ENCODE results near the gene PRDM16. TPM values are rescaled to one million over a fixed set of nuclear protein-coding genes. Genes with fewer than 3 reads are reported as not detected.

PRDM16 gene
- total RNA-seq, 4 donors from 2014 or later: 5.9 to 41.7 (median 11.2) TPM

DNA sequence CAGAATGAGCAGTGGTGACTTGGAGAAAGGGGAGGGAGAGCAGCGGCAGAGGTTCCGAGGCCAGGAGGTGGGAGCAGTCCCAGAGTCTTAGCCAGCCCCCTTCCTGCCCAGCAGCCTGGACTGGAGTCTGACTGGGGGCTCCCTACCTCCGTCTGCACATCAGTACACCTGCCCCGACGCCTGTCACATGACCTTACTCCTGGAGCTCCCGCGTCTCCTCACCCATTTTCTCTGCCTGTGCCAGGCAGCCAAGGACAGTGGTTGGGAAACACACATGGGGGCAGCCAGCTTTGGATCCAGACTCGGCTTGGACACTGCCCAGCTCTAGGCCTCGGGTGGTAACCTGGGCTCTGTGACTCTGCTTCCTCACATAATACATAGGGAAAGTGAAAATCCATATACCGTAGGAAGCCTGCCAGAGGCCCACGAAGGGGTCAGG lies 30.9 kb upstream of the PRDM16 start:
- H3K27me3 ChIP-seq: peaks cover 0 to 4% of the 10 kb centered on the region in 2 donors
- peaks cover 0 to 2% (median 0%) of the 10 kb centered on the region in 4 donors for H3K4me1 ChIP-seq
- 78% methylated on average over 11 of the region's 11 CpGs for WGBS, 2 donors
- H3K27ac ChIP-seq: no peak overlapping the region
- H3K36me3 ChIP-seq: no peaks in the 10 kb centered on the region
- TF ChIP-seq EP300 (IDR thresholded peaks at IDR 0.05): no peak
- TF ChIP-seq POLR2A (IDR thresholded peaks at IDR 0.05): no peak
- TF ChIP-seq, protein P1, sequence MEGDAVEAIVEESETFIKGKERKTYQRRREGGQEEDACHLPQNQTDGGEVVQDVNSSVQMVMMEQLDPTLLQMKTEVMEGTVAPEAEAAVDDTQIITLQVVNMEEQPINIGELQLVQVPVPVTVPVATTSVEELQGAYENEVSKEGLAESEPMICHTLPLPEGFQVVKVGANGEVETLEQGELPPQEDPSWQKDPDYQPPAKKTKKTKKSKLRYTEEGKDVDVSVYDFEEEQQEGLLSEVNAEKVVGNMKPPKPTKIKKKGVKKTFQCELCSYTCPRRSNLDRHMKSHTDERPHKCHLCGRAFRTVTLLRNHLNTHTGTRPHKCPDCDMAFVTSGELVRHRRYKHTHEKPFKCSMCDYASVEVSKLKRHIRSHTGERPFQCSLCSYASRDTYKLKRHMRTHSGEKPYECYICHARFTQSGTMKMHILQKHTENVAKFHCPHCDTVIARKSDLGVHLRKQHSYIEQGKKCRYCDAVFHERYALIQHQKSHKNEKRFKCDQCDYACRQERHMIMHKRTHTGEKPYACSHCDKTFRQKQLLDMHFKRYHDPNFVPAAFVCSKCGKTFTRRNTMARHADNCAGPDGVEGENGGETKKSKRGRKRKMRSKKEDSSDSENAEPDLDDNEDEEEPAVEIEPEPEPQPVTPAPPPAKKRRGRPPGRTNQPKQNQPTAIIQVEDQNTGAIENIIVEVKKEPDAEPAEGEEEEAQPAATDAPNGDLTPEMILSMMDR (IDR thresholded peaks at IDR 0.05): no peak
- H3K9me3 ChIP-seq: no peaks in the 10 kb centered on the region
- H3K4me3 ChIP-seq: no peak overlapping the region
- DNase-seq (ENCODE audit: low spot score in 2 of 2): no peak

GRCh38 chr1:3038571-3039181 lies 30.3 kb upstream of the PRDM16 start:
- Histone ChIP-seq H3K4me1 (peaks cover 0 to 2% (median 0%) of the 10 kb centered on the region in 4 donors), H3K9me3 (no peaks in the 10 kb centered on the region), H3K4me3 (no peak overlapping the region), H3K27ac (no peak overlapping the region), H3K27me3 (peaks cover 0 to 4% of the 10 kb centered on the region in 2 donors), H3K36me3 (no peaks in the 10 kb centered on the region)
- no peak for DNase-seq (ENCODE audit: low spot score in 2 of 2)
- WGBS, 2 donors: 64 to 78% methylated on average over 6 to 12 of the region's 19 CpGs
- TF ChIP-seq, protein P1 (IDR thresholded peaks at IDR 0.05): no peak

GRCh38 chr1:3040004-3040403 lies 29.0 kb upstream of the PRDM16 start:
- Histone ChIP-seq H3K36me3 (peaks cover 0 to 4% (median 0%) of the 10 kb centered on the region in 3 donors), H3K27ac (no peak overlapping the region), H3K4me3 (no peak overlapping the region), H3K4me1 (peaks cover 0 to 2% (median 0%) of the 10 kb centered on the region in 4 donors), H3K9me3 (peaks cover 0 to 3% (median 0%) of the 10 kb centered on the region in 4 donors), H3K27me3 (peaks cover 0 to 4% of the 10 kb centered on the region in 2 donors)
- no peak for DNase-seq (ENCODE audit: low spot score in 2 of 2)
- 73 to 90% methylated on average over 7 of the region's 7 CpGs for WGBS, 2 donors
- no peak for TF ChIP-seq POLR2A (IDR thresholded peaks at IDR 0.05)
- TF ChIP-seq EP300 (IDR thresholded peaks at IDR 0.05): no peak
- TF ChIP-seq, protein P1 (IDR thresholded peaks at IDR 0.05): no peak

GRCh38 chr1:3042481-3042880 lies 26.5 kb upstream of the PRDM16 start:
- Histone ChIP-seq H3K27ac (no peak overlapping the region), H3K36me3 (peaks cover 0 to 12% (median 0%) of the 10 kb centered on the region in 3 donors), H3K27me3 (no peaks in the 10 kb centered on the region), H3K9me3 (peaks cover 0 to 8% (median 0%) of the 10 kb centered on the region in 4 donors), H3K4me3 (no peak overlapping the region), H3K4me1 (no peaks in the 10 kb centered on the region)
- 91 to 94% methylated on average over 9 of the region's 9 CpGs for WGBS, 2 donors
- TF ChIP-seq, protein P1 (IDR thresholded peaks at IDR 0.05): no peak
- TF ChIP-seq EP300 (IDR thresholded peaks at IDR 0.05) (no peak), POLR2A (IDR thresholded peaks at IDR 0.05) (no peak)
- no peak for DNase-seq (ENCODE audit: low spot score in 2 of 2)

GRCh38 chr1:3049164-3049563 lies 19.8 kb upstream of the PRDM16 start:
- peaks cover 0 to 5% (median 0%) of the 10 kb centered on the region in 4 donors for H3K4me1 ChIP-seq
- H3K27me3 ChIP-seq: peaks cover 0 to 10% of the 10 kb centered on the region in 2 donors
- TF ChIP-seq POLR2A (IDR thresholded peaks at IDR 0.05): no peak
- TF ChIP-seq, protein P1 (IDR thresholded peaks at IDR 0.05): no peak
- no peak for TF ChIP-seq EP300 (IDR thresholded peaks at IDR 0.05)
- WGBS, 2 donors: 86 to 93% methylated on average over 6 to 7 of the region's 7 CpGs
- H3K27ac ChIP-seq: no peak overlapping the region
- no peak for DNase-seq (ENCODE audit: low spot score in 2 of 2)
- no peak overlapping the region for H3K4me3 ChIP-seq
- H3K9me3 ChIP-seq: peaks cover 0 to 8% (median 0%) of the 10 kb centered on the region in 4 donors
- H3K36me3 ChIP-seq: peaks cover 0 to 12% (median 0%) of the 10 kb centered on the region in 3 donors
